ENCODE measurements around the gene RBM18. TPM values are rescaled to one million over a fixed set of nuclear protein-coding genes. Genes with fewer than 3 reads are reported as not detected.

Gene RBM18
- total RNA-seq, 4 donors from 2014 or later, result 2.5 to 16.9 (median 8.2) TPM

DNA sequence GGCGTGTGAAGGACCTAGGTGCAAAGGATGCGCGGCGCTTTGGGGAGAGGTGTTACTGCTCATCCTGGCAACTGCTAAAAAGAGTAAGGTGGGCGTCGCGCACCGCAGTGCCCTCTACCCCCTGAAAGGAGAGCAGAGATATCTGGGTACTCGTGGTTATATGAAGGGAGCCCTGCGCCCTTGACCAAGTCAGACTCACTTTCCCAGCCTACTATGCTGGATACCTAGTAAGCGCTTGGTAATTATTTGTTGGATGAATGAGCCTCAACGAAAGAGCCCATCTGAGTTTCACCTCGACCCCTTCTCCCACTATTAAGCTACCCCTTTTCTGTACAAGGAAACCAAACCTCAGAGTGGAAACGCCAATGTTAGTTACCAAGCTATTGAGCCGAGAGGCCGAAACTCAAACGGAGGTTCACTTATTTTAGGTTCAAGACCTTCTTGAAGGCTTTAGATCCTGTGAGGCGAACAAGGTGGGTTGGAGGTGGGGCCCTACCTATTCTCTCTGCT lies 43.9 kb downstream of the RBM18 start:
- Histone ChIP-seq H3K9me3 (no peaks in the 10 kb centered on the region), H3K4me1 (peaks cover 15 to 35% (median 17%) of the 10 kb centered on the region in 3 donors), H3K27ac (no peak overlapping the region), H3K27me3 (peaks cover 18 to 100% (median 31%) of the 10 kb centered on the region in 4 donors), H3K4me3 (no peak overlapping the region), H3K36me3 (no peaks in the 10 kb centered on the region)
- TF ChIP-seq, protein P1, sequence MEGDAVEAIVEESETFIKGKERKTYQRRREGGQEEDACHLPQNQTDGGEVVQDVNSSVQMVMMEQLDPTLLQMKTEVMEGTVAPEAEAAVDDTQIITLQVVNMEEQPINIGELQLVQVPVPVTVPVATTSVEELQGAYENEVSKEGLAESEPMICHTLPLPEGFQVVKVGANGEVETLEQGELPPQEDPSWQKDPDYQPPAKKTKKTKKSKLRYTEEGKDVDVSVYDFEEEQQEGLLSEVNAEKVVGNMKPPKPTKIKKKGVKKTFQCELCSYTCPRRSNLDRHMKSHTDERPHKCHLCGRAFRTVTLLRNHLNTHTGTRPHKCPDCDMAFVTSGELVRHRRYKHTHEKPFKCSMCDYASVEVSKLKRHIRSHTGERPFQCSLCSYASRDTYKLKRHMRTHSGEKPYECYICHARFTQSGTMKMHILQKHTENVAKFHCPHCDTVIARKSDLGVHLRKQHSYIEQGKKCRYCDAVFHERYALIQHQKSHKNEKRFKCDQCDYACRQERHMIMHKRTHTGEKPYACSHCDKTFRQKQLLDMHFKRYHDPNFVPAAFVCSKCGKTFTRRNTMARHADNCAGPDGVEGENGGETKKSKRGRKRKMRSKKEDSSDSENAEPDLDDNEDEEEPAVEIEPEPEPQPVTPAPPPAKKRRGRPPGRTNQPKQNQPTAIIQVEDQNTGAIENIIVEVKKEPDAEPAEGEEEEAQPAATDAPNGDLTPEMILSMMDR (IDR thresholded peaks at IDR 0.05), result no peak
- TF ChIP-seq POLR2A (IDR thresholded peaks at IDR 0.05), result no peak
- 32 to 56% methylated on average over 14 to 15 of the region's 18 CpGs for WGBS, 2 donors
- intact Hi-C loops (cut with DNase I), result no loop called here
- no peak for DNase-seq

DNA sequence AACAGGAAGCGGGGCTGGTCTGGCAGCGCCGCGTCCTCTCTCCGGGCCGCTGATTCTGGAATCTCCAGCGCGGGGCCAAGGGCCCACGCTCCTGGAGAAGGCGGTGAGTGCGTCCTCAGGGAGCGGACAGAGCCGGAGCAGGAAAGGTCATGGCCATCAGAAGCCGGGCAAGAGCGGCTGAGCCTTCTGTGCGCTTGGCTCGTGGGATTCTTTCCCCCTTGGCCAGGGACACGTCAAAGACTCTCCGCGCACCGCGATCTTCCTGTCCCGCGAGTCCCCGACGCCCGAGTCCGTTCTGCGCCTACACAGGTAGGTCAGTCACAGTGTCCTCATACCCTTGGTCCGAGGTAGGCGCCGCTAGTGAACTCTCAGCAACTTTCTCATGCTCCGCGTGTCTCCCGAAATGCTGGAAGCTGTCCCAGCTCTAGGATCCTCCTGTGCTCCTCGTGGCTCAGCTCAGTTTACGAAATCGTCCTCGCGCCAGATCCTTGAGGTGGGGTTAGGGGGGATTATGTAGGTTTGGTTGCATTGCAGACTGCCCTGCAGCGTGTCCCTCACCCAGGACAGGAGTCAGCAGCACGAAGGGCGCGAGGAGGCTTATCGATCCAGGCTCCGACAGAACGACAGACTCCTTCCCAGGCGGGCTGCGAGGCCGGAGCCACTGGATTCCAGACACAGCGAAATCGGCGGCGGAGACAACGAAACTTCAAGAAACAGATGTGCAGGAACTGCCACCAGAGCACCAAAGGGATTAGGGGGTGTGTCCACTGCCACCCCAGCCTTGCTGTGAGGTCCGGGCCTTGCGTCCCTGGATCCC lies 44.6 kb downstream of the RBM18 start:
- H3K27ac ChIP-seq, result no peak overlapping the region
- peaks cover 15 to 33% (median 17%) of the 10 kb centered on the region in 3 donors for H3K4me1 ChIP-seq
- no peaks in the 10 kb centered on the region for H3K36me3 ChIP-seq
- H3K9me3 ChIP-seq, result no peaks in the 10 kb centered on the region
- WGBS, 2 donors, result 32 to 53% methylated on average over 3 to 34 of the region's 57 CpGs
- H3K27me3 ChIP-seq, result peaks cover 18 to 100% (median 25%) of the 10 kb centered on the region in 4 donors
- peak overlapping the region in 3 of 4 donors; percentile 9 to 52 (median 28) for H3K4me3 ChIP-seq
- intact Hi-C loops (cut with DNase I), result no loop called here
- TF ChIP-seq, protein P1 (IDR thresholded peaks at IDR 0.05), result no peak
- TF ChIP-seq POLR2A (IDR thresholded peaks at IDR 0.05), result no peak
- no peak for DNase-seq

DNA sequence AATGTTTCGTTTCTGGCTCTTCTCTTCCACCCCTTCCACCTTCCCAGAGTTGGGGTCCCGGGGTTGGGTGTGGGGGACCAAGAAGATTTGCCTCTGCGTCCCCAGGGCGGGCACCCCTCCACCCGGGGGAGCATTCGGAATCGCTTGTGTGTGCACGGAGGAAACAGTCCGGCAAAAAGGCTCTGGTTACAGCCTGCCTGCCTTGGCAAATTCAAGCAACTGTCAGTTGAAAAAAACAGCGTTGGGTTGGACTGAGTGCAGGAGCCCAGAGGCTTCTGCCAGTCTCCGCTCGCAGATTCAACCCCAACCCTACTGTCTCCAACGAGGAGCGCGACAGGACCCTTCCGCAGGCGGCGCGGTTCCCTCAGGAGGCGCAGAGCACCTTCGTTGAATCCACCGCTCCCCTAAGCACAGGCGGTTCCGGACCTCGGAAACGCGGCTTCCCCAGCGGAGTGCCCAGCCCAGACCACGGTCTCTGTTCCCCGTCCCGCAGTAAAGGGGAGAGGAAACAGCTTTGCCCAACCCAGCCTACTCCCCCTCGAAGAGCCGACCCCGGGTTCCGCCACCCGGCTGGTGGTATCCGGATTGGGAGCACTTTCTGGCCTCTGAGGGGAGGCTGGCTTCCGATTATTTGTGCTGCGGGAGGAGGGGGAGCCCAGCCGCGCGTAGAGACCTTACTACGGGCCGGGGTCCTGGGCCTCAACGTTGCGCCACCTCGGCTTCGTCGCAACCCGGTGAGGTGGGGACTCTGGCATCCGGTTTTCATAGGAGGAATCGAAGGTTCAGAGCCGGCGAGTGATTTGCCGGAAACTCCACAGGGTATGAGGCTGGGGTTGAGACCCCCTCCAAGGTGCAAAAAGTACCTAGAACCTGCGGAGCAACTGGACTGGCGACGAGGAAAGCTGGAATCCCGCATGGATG lies 45.4 kb downstream of the RBM18 start:
- intact Hi-C loops (cut with DNase I), result no loop called here
- peak overlapping the region in 3 of 4 donors; percentile 9 to 52 (median 28) for H3K4me3 ChIP-seq
- WGBS, 2 donors, result 14 to 19% methylated on average over 4 to 12 of the region's 59 CpGs
- H3K4me1 ChIP-seq, result peaks cover 18 to 38% (median 20%) of the 10 kb centered on the region in 3 donors
- peaks cover 18 to 100% (median 30%) of the 10 kb centered on the region in 4 donors for H3K27me3 ChIP-seq
- H3K9me3 ChIP-seq, result no peaks in the 10 kb centered on the region
- H3K36me3 ChIP-seq, result no peaks in the 10 kb centered on the region
- no peak overlapping the region for H3K27ac ChIP-seq
- no peak for DNase-seq
- TF ChIP-seq, protein P1 (IDR thresholded peaks at IDR 0.05), result no peak
- TF ChIP-seq POLR2A (IDR thresholded peaks at IDR 0.05), result no peak

DNA sequence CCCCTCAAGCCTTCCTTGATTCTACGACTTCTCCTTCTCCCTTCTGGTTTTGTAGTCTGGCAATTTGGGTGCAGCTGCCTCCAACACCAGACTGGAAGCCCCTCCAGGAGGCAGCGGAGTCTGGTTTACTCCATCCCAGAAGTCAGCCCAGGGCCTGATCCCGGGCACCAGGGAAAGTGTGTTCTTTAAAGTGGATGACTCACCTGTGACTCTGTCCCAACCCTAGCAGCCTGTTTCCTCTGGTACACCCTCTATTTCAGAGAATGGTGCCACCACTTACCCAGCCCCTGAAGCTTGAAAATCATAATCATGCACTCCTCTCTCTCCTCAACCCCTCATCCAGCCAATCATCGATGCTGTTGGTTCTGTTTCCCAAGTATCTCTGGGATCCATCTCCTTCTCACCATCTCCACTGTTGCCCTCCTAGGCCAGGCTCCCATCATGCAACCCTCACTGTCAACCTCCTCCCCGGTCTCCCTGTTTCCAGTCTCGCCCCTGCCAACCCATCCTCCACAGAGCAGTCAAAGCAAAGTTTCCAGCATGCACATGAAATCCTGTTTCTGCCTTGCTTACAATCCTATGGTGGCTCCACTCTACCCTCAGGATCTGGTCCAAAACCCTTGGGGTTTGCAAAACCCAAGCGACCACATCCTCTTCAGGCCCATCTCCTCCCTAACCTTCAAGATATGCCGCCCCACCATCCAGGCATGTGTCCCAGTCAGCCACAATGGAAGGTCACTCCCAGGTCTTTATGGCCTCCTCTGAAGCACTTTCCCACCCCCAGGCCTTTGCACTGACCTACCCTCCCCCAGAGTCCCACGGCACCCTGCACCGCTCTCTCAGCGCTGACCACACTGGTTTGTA lies 46.3 kb downstream of the RBM18 start:
- no peak for DNase-seq
- Histone ChIP-seq H3K4me1 (peaks cover 27 to 47% (median 29%) of the 10 kb centered on the region in 3 donors), H3K9me3 (no peaks in the 10 kb centered on the region), H3K36me3 (no peaks in the 10 kb centered on the region), H3K4me3 (no peak overlapping the region), H3K27ac (no peak overlapping the region), H3K27me3 (peaks cover 18 to 100% (median 33%) of the 10 kb centered on the region in 4 donors)
- 63% methylated on average over 10 to 11 of the region's 11 CpGs for WGBS, 2 donors
- TF ChIP-seq, protein P1 (IDR thresholded peaks at IDR 0.05), result no peak
- no peak for TF ChIP-seq POLR2A (IDR thresholded peaks at IDR 0.05)
- intact Hi-C loops (cut with DNase I), result no loop called here

Data from esophagus squamous epithelium (tissue), 5 donors.